Measurements from ENCODE around the gene DGKQ.
"Not testable (repeated sequence)": the region's sequence is repeated elsewhere in the genome, so short reads cannot be mapped to it uniquely, and the experiment has no call there.

DGKQ gene

GRCh38 chr4:927566-927965, 45.8 kb downstream of the DGKQ start:
- in situ Hi-C loops (cut with MboI; ENCODE audit: low sequenced_read_pairs) = not testable (repeated sequence)

- in situ Hi-C loops (cut with MboI; ENCODE audit: low sequenced_read_pairs) = no loop called here
These were observed 46.8 kb downstream of the DGKQ start for GRCh38 chr4:926538-926937.

- in situ Hi-C loops (cut with MboI; ENCODE audit: low sequenced_read_pairs) = no loop called here
These were observed 47.4 kb downstream of the DGKQ start for GRCh38 chr4:925771-926500.

- in situ Hi-C loops (cut with MboI; ENCODE audit: low sequenced_read_pairs) = no loop called here
These were observed 48.2 kb downstream of the DGKQ start for GRCh38 chr4:925171-925570.

GRCh38 chr4:924107-925096, 49.0 kb downstream of the DGKQ start:
- in situ Hi-C loops (cut with MboI; ENCODE audit: low sequenced_read_pairs) = no loop called here

DNA sequence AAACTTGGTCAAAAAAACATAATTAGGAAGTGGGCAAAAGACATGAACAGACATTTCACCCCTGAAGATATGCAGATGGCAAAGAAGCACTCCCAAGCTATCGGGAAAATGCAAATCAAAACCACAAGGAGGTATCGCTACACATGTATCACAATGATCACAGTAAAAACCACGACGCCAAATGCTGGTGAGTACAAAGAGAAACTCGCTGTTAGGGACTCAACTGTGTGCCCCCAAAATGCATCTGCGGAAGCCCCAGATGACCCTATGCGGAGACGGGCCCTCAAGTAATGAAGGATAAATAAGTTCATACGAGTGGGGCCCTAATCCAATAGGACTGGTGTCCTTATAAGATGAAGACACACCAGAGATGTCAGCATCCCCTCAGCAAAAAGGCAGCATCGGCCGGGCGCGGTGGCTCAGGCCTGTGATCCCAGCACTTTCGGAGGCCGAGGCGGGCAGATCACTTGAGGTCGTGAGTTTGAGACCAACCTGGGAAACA, 51.5 kb downstream of the DGKQ start:
- in situ Hi-C loops (cut with MboI; ENCODE audit: low sequenced_read_pairs) = no loop called here

DNA sequence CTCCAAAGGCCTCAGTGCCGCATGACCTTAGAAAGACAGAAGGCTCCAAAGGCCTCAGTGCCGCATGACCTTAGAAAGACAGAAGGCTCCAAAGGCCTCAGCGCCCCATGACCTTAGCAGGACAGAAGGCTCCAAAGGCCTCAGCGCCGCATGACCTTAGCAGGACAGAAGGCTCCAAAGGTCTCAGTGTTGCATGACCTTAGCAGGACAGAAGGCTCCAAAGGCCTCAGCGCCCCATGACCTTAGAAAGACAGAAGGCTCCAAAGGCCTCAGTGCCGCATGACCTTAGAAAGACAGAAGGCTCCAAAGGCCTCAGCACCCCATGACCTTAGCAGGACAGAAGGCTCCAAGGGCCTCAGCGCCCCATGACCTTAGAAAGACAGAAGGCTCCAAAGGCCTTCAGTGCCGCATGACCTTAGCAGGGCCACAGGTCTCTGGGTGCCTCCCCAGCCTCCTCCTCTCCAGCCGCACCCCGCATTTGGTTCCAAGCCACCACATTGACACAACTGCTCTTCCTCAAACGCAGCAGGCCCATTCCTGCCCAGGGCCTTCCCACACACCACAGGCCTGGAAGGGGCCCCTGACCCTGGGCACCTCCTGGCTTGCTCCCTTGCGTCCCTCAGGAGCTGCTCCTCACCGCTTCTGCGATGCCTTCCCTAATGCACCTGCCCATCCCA, 54.2 kb downstream of the DGKQ start:
- in situ Hi-C loops (cut with MboI; ENCODE audit: low sequenced_read_pairs) = not testable (repeated sequence)

DNA sequence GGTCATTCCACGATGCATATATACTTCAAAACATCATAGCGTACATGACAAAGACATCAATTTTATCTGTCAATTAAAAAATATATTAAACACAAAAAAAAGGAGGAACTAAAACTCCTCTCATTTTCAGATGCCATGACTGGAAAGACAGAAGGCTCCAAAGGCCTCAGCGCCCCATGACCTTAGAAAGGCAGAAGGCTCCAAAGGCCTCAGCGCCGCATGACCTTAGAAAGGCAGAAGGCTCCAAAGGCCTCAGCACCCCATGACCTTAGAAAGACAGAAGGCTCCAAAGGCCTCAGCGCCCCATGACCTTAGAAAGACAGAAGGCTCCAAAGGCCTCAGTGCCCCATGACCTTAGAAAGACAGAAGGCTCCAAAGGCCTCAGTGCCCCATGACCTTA, 54.8 kb downstream of the DGKQ start:
- in situ Hi-C loops (cut with MboI; ENCODE audit: low sequenced_read_pairs) = not testable (repeated sequence)

DNA sequence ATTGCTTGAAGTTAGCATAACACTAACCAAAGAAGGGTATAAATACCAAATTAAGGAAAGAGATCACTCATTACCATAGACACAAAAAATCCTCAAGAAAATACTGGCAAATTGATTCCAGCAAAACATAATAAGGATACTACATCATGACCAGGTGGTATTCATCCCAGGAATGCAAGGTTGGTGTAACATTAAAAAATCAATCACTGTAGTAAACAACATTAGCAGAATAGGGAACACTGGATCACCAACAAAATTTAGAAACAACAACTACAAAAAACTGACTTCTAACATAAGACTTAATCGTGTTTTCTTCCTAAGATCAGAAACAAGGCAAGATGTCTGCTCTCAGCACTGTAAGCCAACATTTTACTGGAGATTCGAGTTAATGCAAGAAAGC, 55.4 kb downstream of the DGKQ start:
- in situ Hi-C loops (cut with MboI; ENCODE audit: low sequenced_read_pairs) = no loop called here

DNA sequence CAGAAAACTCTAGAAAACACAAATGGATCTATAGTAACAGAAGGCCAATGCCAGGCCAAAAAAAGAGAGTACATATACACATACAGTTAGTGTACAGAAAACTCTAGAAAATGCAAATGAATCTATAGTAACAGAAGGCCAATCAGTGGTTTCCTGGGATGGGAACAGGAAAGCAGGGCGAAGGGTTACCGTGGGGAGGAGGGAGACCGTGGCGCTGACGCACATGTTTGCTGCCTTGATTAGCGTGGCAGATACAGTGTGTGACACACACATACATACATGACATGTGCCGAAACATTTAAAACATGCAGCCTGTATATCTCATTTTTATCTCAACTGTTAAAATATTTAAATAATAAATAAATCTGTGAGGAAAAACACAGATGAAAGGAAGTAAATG, 55.9 kb downstream of the DGKQ start:
- in situ Hi-C loops (cut with MboI; ENCODE audit: low sequenced_read_pairs) = no loop called here

DNA sequence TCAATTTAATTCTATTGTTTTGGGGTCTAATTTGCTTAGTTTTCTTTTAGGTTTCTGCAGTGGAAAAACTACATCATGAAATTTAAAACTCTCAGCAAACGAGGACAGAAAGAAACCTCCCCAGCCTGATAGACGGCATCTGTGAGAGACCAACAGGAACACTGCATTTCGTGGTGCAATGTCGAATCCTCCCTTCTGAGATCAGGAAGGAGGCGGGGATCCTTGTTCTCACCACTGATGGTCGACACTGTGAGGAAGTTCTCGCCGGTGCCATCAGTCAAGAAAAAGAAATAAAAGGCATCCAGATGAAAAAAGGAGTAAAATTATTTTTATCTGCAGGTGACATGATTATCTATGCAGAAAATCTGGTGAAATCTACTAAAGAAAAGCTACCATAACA, 57.8 kb downstream of the DGKQ start:
- in situ Hi-C loops (cut with MboI; ENCODE audit: low sequenced_read_pairs) = no loop called here

- in situ Hi-C loops (cut with MboI; ENCODE audit: low sequenced_read_pairs) = no loop called here
These were observed 58.3 kb downstream of the DGKQ start for GRCh38 chr4:915041-915474.

DNA sequence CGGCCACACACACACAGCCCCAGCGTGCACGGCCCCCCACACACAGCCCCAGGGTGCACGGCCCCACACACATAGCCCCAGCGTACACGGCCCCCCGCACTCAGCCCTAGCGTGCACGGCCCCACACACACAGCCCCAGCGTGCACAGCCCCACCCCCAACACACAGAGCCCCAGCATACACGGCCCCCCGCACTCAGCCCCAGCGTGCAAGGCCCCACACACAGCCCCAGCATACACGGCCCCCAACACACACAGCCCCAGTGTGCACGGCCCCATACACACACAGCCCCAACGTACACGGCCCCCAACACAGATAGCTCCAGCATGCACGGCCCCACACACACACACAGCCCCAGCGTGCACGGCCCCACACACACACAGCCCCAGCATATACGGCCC, 58.8 kb downstream of the DGKQ start:
- in situ Hi-C loops (cut with MboI; ENCODE audit: low sequenced_read_pairs) = no loop called here

GRCh38 chr4:913280-913618, 60.1 kb downstream of the DGKQ start:
- in situ Hi-C loops (cut with MboI; ENCODE audit: low sequenced_read_pairs) = no loop called here

DNA sequence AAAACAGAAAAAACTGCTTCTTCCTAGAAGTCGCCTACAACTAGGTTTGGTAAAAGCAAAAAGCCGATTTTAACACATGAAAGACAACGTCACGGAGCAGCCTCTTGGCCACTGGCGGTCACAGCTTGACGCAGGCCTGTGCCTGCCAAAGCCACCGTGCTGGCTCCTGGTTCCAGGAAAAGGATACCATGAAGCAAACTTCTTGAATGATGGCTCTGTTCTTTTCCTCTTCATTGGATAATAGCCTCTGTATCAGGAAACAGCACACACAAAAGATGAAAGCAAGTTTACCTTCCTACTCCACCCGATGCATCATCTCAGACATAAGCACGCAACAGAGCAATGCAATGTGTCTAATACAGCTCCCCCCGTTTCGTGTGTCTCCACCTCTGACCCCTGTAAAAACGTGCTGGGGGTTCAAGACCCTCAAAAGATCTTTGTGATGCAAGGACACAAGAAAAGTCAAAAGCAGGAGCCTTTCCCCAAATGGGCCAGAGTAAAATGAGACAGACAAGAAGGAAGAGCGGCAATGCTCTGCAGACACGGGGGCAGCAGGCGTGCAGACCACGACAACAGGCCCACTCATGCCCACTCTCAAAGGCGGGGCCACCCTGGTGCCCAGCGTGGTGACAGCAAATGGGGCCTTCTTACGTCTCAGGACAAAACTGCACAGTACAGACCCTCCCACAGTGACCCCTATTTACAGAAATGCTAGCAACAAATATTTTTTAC, 60.7 kb downstream of the DGKQ start:
- in situ Hi-C loops (cut with MboI; ENCODE audit: low sequenced_read_pairs) = no loop called here

DNA sequence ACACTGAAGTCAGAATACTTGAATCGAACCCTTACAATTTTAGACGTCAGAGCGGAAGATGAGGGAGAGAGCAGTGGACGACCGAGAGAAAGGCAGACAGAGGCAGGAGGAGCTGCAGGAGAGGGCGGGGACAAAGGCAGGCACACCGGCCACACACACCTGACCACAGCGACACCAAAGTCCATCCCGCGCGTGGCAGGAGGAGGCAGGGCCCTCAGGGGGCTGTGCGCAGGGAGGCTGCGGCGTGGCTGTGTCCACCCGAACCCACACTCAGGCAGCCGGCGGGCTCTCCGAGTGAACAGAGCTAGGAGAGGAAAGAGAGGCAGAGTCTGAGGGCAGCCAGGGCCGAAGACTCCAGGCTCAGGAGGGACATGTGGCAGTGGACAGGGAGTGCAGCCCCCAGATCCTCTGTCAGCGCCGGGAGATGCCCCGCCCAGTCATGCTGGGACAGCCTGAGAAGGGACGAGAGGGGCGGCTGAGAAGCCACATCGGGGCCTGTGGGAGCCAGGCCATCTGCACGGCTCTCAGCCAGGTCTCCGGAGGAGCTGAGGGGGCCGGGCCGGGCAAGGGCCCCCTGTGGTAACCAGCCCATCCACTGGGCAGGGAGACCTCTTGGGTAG, 61.4 kb downstream of the DGKQ start:
- in situ Hi-C loops (cut with MboI; ENCODE audit: low sequenced_read_pairs) = no loop called here

- in situ Hi-C loops (cut with MboI; ENCODE audit: low sequenced_read_pairs) = no loop called here
These were observed 62.1 kb downstream of the DGKQ start for GRCh38 chr4:911221-911751.

- in situ Hi-C loops (cut with MboI; ENCODE audit: low sequenced_read_pairs) = no loop called here
These were observed 62.8 kb downstream of the DGKQ start for GRCh38 chr4:910366-911091.

GRCh38 chr4:909821-910220, 63.5 kb downstream of the DGKQ start:
- in situ Hi-C loops (cut with MboI; ENCODE audit: low sequenced_read_pairs) = no loop called here

Data from HL-60/S4 treated with retinoic acid at 250 ng/mL for 4 days and 3 days (cell line).